ENCODE results near the gene SEPHS1.

DNA sequence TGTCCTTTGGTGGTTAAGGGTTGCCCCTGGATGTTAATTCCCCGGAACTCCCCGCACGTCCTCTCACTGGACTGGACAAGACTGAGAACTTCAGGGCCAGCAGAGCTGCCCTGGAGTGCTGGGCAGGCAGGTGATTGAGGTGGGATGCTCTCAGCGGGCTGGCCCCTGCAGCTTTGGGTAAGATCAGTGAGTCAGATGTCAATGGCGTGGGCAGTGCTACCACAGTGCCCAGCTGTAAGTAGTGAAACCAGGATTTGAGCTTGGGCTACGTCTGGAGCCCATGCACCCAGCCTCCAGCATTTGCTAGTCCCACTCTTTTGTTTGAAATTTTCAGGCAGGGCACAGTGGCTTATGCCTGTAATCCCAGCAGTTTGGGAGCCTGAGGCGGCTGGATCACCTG lies 6.7 kb upstream of the SEPHS1 start:
- no peak for TF ChIP-seq GATA2 (IDR thresholded peaks at IDR 0.05; ENCODE audit: low read depth, low read length)
- TF ChIP-seq GATA3 (IDR thresholded peaks at IDR 0.05; ENCODE audit: low read depth, low read length) = no peak

Data from SH-SY5Y (cell line).